Stimulated activated CD8-positive, alpha-beta memory T cell treated with anti-CD3 and anti-CD28 coated beads, Interleukin-12 subunit alpha, Interleukin-12 subunit beta, amount 100 ng/mL, for 24 hours (primary cell): ENCODE results near the gene TMC8.
"Not testable (repeated sequence)": the region's sequence is repeated elsewhere in the genome, so short reads cannot be mapped to it uniquely, and the experiment has no call there.

Experiments
- DNase-seq: peaks from one replicate; pipeline ENCODE4 v3.0.0-alpha.2; 2020; ENCODE audit errors: extremely low read depth

The TMC8 gene, protein sequence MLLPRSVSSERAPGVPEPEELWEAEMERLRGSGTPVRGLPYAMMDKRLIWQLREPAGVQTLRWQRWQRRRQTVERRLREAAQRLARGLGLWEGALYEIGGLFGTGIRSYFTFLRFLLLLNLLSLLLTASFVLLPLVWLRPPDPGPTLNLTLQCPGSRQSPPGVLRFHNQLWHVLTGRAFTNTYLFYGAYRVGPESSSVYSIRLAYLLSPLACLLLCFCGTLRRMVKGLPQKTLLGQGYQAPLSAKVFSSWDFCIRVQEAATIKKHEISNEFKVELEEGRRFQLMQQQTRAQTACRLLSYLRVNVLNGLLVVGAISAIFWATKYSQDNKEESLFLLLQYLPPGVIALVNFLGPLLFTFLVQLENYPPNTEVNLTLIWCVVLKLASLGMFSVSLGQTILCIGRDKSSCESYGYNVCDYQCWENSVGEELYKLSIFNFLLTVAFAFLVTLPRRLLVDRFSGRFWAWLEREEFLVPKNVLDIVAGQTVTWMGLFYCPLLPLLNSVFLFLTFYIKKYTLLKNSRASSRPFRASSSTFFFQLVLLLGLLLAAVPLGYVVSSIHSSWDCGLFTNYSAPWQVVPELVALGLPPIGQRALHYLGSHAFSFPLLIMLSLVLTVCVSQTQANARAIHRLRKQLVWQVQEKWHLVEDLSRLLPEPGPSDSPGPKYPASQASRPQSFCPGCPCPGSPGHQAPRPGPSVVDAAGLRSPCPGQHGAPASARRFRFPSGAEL

DNA sequence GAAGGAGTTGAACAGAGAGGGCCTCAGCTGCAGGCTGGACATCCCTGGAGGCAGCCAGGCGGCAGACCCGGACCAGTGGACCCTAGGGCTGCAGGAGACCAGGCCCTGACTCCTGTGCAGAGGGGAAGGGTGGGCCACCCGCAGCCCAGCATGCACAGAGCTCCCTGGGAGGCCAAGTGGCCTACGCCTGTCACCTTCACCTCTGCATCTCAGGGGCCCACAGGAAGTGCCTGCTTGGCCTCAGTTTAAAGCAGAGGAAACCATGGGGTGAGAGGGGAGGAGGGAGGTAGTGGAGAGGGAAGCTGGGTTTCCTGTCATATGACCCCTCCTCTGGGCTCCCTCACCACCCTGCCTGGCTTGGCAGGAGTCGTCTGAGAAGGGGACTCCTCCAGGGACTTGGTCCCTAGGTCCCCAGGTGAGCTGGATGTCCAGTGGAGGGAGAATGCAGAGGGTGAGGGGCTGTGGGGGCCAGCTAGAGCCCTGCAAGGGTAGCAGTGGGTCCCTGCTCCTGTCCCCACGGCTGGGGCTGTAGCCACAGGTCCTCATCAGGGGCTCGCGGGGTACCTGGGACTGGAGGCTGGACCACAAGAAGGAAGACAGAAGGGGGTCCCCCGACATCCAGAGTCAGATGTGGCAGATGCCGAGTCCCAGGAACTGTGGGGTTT is at the start of gene TMC8:
TMC8 (plus strand) TSS at position 335 of the 665 bp plus-strand sequence. CDS start 818 bp downstream, outside the sequence.
- no peak for DNase-seq

DNA sequence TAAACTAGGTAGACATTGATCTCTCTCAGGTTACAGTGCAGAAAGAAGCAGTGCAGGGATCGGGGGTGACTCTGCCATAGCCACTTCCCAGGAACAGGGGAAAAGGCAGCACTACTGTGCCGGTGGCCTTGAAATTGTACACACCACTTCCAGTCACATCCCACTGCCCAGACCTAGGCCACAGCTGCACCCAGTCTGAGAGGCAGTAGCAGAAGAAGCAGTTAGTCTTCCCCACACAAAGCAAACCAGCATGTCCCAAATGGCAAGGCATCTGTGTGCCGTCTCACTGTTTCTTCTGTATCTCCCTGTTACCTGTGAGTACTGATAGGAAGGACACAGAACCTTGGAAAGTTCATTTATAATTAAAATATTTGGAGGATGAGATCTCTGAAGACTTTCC is 49.0 kb upstream of the TMC8 start:
- DNase-seq = no peak

DNA sequence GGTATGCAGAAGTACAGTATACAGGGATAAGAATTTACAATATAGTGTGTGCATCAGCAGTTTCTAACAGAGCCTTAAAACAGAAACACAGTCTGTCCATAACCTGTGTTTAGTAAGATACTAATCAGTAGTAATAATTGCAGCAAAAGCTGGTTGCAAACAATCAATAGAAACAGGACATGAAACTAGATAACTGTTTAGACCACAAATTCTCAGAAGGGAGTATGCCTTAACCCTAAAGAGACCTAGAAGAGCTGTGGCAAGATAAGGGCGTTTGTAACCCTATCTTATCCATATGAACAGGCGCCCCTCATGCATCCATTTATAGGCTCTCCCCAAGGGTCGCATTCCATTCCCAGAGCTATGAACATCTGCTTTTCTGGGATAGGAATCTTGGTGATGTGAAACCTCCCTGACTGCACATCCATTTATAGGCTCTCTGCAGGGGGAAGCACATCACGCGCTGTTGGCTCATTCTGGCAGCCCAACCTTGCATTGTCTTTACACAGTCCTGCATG is 48.2 kb upstream of the TMC8 start:
- not testable (repeated sequence) for DNase-seq

DNA sequence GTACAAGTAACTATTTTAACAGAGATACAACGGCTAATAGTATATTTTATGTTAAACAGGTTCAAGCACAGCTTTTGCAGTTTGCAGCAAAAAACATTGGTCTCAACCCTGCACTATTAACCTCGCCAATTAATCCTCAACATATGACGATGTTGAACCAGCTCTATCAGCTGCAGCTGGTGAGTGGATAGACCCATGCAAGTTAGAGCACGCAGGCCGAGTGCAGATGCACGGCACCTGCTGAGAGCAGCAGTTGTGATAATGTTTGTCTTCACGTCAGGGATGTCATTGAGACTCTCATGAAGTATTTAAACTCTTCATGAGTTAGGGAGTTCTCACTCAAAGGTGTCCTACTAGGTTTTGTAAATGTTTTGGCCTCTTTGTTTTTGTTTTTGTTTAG is 47.6 kb upstream of the TMC8 start:
- no peak for DNase-seq

DNA sequence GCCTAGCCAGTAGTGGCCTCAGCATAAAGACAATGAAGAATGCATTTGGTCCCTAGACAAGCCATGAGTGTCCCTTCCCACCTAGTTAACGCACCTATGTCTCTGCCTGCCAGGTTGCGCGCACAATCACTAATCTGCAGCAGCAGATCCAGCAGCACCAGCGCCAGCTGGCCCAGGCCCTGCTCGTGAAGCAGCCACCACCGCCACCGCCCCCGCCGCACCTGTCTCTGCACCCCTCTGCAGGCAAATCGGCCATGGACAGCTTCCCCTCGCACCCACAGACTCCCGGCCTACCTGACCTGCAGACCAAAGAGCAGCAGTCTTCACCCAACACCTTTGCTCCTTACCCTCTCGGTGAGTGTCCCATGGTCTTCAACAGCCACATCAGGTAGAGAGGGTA is 43.8 kb upstream of the TMC8 start:
- DNase-seq = no peak

DNA sequence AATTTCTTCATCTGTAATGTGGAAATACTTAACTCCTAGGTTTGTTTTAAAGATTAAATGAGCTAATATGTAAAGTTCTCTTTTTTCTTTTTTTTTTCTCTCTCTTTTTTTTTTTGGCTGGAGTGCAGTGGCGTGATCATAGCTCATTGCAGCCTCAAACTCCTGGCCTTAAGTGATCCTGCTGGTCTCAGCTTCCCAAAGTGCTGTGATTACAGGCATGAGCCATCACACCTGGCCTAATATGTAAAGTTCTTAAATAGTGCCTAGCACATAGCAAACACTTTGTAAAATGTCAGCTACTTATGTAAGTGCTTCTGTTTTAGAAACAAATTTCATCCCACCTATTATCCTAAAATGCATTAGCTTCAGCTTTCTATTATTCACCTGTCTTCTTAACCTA is 42.0 kb upstream of the TMC8 start:
- no peak for DNase-seq

DNA sequence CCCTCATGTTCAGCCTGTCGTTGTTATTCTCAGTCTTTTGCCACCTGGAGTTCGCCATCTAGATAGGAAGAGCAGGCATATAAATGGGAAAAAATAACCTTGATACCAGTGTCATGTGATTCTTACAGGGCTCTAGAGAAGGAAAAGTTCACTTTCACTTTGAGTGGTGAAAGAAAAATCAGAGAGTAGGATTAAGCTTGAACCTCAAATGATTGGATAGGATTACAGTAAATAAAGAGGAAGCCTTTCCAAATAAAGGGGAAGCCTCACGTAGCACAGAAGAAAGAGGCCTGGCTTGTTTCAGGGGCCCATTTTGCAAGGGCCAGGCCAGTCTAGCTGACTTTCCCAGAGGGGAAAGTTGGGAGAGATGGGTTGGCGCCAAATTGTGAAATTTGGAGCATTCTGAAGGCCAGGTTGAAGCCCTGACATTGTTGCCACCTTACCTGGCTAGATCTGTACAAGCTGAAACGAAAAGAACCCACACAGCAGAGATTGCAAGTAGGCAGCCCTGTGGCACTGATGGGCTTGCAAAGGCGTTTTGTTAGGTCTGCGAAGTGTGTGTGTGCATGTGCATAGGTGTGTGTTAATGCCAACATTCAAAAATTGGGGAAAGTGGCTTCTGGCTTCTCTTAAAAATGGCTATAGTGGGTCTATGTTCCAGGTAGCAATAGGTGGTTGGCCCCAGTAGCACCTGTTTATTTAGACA is 40.8 kb upstream of the TMC8 start:
- DNase-seq = no peak

DNA sequence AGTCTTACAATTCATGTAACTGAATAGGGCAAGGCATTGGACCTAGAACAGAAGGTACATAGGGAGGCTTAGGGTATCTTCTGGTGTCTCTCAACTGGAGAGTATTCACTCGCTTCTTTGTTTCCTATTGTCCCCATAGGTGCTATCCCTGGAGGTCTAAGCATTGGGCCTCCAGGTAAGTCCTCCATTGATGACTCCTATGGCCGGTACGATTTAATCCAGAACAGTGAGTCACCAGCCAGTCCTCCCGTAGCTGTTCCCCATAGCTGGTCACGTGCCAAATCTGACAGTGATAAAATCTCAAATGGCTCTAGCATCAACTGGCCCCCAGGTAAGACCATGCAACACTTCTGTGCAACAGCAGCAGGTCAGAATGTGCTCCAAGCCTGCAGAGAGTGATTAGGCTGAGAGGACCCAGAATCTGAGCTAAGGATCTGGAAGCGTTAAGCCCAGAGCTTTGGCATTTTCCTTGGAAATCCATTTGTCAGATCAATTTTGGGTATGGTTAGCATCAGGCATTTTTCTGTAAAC is 37.7 kb upstream of the TMC8 start:
- no peak for DNase-seq

DNA sequence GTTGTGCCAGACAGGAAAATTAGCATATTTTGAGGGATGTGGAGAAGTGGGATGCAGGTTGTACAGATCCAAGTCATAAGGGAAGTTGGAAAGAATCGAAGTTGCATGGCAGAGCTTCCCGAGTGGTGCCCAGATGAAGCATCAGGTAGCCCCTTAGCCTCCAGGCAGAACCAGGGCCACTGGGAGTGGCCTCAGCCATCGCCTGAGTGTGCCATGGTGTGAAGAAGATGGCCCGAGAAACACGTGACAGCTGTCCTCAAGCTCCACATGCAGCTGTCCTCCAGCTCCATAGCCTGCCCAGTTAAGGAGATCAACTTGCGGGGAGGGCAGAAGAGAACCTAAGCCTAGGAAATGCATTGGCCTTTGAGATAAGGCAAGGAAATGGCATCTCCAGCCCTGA is 35.5 kb upstream of the TMC8 start:
- DNase-seq = no peak

DNA sequence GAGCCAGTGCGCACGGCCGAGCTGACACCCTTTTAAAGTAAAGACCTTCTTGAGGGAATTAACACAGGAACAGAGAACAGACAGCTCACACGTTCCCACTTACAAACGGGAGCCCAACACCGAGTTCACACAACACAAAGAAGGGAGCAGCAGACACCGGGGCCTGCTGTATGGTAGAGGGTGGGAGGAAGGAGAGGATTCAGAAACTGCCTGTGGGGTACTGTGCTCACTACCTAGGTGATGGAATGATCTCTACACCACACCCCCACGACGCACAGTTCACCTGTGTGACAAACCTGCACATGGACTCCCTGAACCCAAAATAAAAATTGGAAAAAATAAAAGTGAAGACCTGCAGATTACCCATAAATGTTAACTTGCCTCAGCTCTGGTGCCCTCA is 34.5 kb upstream of the TMC8 start:
- DNase-seq = no peak

DNA sequence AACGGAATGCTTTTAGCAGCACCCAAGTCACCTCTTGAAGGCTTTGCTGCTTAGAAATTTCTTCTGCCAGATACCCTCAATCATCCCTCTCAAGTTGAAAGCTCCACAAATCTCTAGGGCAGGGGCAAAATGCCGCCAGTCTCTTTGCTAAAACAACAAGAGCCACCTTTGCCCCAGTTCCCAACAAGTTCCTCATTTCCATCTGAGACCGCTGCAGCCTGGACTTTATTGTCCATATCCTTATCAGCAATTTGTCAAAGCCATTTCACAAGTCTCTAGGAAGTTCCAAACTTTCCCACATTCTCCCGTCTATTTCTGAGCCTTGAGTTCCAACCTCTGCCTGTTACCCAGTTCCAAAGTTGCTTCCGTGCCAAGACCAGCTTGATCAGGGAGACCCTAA is 29.5 kb upstream of the TMC8 start:
- DNase-seq = no peak

DNA sequence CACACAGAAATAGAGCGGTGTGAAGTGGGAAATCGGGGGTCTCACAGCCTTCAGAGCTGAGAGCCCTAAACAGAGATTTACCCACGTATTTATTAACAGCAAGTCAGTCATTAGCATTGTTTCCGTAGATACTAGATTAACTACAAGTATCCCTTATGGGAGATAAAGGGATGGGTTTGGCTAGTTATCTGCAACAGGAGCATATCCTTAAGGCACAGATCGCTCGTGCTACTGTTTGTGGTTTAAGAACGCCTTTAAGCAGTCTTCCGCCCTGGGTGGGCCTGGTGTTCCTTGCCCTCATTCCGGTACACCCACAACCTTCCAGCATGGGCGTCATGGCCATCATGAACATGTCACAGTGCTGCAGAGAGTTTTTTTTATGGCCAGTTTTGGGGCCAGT is 29.0 kb upstream of the TMC8 start:
- no peak for DNase-seq

DNA sequence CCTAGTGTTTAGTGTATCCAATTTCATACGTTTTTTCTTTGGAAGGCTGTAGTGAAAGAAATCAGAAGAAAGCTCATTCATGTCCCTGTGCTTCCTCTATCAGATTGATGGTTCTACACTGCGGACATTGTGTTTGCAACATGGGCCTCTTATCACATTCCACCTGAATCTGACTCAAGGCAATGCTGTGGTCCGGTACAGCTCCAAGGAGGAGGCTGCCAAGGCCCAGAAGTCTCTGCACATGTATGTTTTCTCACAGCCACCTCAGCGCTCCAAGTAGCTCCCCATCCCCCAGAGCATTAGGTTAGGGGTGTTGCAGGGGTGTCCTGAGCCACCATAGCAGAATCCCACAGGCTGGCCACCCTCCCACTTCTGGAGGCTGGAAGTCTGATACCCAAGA is 27.3 kb upstream of the TMC8 start:
- no peak for DNase-seq

DNA sequence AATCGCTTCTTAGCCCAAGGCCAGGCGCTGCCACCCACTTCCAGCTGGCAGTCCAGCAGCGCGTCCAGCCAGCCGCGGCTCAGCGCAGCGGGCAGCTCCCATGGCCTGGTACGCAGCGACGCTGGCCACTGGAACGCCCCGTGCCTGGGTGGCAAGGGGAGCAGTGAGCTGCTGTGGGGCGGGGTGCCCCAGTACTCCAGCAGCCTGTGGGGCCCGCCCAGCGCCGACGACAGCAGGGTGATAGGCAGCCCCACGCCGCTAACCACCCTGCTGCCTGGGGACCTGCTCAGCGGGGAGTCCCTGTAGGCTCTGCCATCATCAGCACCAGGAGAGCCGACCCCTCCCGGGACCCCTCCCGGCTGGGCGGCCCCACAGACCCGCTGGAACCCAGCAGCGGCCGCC is 26.0 kb upstream of the TMC8 start:
- no peak for DNase-seq

DNA sequence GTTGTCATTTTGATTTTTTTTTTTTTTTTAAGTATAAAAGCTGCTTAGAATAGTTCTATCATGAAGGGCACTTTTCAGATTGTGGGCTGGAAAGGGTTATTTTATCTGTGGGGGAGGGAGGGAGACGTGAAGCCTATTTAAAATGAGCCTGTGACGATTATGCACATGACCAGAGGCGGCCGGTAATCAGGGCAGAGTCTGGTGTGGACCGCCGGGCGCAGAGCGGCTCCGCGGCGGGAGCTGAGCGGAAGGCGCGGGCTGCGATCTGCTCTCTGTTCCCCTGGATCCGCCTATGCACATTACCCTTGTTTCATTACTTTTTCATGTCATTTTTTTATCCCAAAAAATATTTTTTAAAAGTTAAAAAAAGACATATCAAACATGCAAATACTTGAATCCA is 25.5 kb upstream of the TMC8 start:
- DNase-seq = no peak

DNA sequence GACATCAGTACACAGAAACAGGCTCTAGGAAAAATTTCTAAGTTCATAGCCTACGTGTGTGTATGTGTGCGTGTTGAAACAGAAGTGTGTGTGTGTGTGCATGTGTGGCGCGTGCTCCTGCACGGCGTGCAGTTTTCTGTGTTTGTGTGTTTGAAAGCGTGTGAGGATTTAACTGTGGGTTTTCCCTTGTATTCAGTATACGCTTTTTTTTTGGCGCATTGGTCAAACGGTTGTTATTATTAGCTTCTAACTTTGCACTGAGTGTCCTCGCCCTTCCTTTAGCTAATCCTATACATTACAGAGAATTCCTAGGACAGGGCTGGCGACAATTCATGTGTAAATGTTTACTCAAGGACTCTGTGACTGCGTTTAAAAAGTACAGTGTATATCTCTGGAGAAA is 25.0 kb upstream of the TMC8 start:
- DNase-seq = no peak

DNA sequence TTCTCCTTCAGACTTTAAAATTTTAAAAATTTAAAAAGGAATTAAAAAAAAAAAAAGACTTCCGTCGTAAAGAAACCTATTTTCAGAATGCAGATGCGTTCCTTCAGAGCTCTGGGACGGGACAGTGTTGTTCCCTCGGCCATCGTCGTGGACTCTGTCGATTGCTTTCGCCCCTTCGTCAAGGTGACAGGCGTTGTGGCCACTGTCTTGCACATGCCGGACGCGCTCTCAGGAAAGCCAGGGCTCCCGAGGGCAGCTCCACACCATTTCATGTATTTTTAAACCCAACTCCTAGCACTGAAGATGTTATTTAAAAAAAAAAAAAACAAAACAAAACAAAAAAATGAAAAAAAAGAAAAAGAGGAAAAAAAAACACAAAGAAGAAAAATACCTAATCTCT is 24.4 kb upstream of the TMC8 start:
- no peak for DNase-seq

DNA sequence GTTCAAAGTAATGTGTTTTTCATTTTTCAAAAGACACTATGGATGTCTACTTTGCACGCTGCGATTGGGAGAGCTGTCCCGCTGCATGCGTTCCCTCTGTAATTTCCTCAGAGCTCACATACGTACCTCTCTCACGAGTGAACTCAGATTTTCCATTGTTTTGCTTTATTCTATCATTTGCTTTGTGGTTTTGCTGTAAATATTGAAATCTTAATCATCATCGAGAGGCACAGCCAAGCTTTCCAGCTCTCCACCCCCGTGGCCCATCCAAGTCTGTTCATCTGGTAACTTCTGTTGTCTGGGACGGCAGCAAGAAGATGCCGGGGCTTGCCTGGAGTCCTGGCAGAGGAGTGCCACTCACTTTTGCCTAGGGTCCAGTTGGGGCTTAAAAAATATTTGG is 23.1 kb upstream of the TMC8 start:
- no peak for DNase-seq

DNA sequence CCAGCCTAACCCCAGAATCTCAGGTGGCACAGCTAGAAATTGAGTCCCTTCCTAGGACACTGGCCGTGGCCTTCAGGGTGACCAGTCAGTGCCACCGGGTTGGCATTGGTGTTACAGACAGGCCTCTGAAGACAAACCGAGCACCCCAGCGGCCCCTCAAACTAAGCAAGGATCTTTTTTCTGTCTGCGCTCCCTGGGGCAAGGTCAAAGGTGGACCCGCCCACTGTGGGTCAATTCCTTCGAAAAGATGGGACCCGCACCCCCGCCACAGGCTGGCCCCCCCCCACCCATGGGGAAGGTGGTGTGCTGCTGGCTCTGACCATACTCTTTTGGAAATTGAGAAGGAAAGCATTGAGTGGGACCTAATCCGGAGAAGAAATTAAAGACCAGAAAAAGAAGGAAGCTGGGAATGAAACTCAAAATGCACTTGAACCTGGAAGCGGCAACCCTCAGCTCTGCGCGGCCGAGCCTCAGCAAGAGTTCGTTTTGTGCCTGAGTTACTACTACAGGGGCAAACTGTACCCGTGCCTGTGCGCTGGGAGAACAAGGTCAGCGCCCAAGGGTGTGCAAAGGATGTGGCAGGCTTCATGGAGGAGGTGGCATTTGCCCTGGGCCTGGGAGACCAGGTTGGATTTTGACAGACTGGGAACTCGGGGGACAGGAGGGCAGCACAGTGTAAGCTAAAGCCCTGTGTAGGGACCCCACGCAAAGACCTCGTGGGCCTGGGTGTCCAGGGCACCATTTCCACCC is 22.4 kb upstream of the TMC8 start:
- no peak for DNase-seq

DNA sequence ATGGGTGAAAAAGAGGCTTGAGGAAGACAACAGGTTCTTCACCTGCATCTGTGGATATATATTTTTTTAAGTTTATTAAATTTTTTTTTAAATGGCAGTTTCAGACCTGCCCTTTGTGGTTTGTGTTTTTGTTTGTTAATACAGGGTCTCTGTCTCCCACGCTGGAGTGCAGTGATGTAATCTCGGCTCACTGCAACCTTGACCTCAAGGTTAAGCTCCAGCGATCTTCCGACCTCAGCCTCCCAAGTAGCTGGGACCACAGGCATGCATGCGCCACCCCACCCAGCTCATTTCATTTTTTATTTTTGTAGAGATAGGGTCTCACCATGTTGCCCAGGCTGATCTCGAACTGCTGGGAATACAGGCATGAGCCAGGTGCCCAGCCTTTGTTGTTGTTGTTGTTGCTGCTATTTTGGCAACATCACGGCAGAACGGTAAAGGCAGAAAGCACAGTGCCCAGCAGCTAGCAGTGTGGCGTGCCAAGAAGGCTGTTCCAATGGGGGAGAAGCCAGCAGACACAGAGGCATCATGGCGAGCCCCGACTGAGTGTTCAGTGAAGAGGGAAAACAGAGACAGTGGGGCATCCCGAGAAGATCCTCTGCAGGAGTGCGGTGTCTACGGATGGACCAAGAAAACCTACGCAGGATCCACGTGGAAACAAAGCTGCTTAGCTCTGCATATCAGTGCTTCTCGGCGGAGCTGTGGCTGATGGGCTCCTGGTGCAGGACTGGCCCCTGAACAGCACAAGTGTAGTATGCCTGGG is 21.7 kb upstream of the TMC8 start:
- DNase-seq = no peak

DNA sequence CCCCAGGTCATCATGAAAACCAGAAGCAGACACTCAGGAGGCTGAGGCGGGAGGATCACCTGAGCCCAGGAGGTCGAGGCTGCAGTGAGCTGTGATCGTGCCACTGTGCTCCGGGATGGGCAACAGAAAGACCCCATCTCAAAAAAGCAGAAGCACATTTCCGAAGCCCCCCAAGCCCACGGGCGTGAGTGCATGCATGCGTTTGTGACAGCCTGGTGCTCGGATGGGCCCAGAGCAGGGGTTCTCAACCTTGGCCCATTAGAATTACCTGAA is 21.1 kb upstream of the TMC8 start:
- DNase-seq = no peak
